ENCODE results near the gene C4orf50. TPM values are rescaled to one million over a fixed set of nuclear protein-coding genes. Genes with fewer than 3 reads are reported as not detected.

The C4orf50 gene
- total RNA-seq, 1 donor from 2014 or later, result 0.16 TPM

DNA sequence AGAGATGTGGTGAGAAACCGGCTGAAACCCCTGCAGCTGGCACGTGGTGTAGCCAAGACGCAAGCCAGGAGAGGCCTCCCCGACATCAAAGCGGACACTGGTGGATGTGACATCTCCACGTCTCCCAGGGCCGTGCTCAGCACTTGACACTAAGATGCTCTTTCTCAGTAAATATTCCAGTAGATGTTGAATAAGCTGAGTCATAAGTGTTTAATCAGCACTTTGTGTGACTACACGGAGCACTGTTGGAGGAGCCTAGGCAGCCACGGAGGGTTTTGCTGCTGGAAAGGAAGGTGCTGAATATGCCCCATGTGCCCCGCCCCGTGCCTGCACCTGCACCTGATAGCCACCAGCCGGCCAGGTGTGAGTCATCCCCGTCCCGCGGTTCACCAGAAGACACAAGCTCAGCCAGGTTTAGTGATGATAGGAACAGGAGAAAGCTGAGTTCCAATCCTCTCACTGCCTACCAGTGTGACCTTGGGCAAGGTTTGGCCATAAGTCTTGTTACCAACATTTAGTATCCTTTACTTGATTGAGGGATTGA lies 29.0 kb upstream of the C4orf50 start:
- Histone ChIP-seq H3K9me3 (ENCODE audit: insufficient read depth, low read depth, low read length) (no peaks in the 10 kb centered on the region), H3K4me2 (ENCODE audit: low read length) (no peak overlapping the region), H3K4me3 (ENCODE audit: insufficient read depth, low read depth, low read length) (no peak overlapping the region), H3K27ac (ENCODE audit: low read depth, low read length) (no peak overlapping the region), H3K79me2 (ENCODE audit: insufficient read depth, low read length) (no peaks in the 10 kb centered on the region), H3K4me1 (ENCODE audit: insufficient read depth, low read length) (no peaks in the 10 kb centered on the region), H2AFZ (ENCODE audit: low read depth, low read length) (no peak overlapping the region), H3K36me3 (ENCODE audit: insufficient read depth, low read length) (no peaks in the 10 kb centered on the region), H3K9ac (ENCODE audit: low read length) (no peak overlapping the region), H4K20me1 (ENCODE audit: insufficient read depth, low read length) (no peaks in the 10 kb centered on the region), H3K27me3 (ENCODE audit: insufficient read depth, low read length) (no peaks in the 10 kb centered on the region)
- no peak for DNase-seq (ENCODE audit: low read depth)
- Mint-ChIP-seq H3K9me3 (ENCODE audit: unreplicated experiment) (no peaks in the 10 kb centered on the region), H3K36me3 (ENCODE audit: low read depth, unreplicated experiment) (no peaks in the 10 kb centered on the region), H3K27ac (ENCODE audit: unreplicated experiment) (no peak overlapping the region), H3K4me1 (ENCODE audit: low read depth, unreplicated experiment) (no peaks in the 10 kb centered on the region), H3K4me3 (ENCODE audit: unreplicated experiment) (no peak overlapping the region), H3K27me3 (ENCODE audit: low read depth, unreplicated experiment) (peaks cover 33% of the 10 kb centered on the region)
- TF ChIP-seq EZH2 (IDR thresholded peaks at IDR 0.05; ENCODE audit: insufficient read depth, low read length) (no peak), CTCF (IDR thresholded peaks at IDR 0.05; ENCODE audit: insufficient read depth, low read depth, low read length) (no peak)
- no peak for FAIRE-seq

- Histone ChIP-seq H3K4me3 (ENCODE audit: insufficient read depth, low read depth, low read length) (no peak overlapping the region), H3K27ac (ENCODE audit: low read depth, low read length) (no peak overlapping the region), H3K79me2 (ENCODE audit: insufficient read depth, low read length) (no peaks in the 10 kb centered on the region), H2AFZ (ENCODE audit: low read depth, low read length) (no peak overlapping the region), H3K27me3 (ENCODE audit: insufficient read depth, low read length) (no peaks in the 10 kb centered on the region), H3K9me3 (ENCODE audit: insufficient read depth, low read depth, low read length) (no peaks in the 10 kb centered on the region), H3K4me1 (ENCODE audit: insufficient read depth, low read length) (no peaks in the 10 kb centered on the region), H3K36me3 (ENCODE audit: insufficient read depth, low read length) (no peaks in the 10 kb centered on the region), H3K4me2 (ENCODE audit: low read length) (no peak overlapping the region), H3K9ac (ENCODE audit: low read length) (no peak overlapping the region), H4K20me1 (ENCODE audit: insufficient read depth, low read length) (no peaks in the 10 kb centered on the region)
- peaks cover 39% of the 10 kb centered on the region for H3K27me3 Mint-ChIP-seq (ENCODE audit: low read depth, unreplicated experiment)
- TF ChIP-seq EZH2 (IDR thresholded peaks at IDR 0.05; ENCODE audit: insufficient read depth, low read length) (no peak), CTCF (IDR thresholded peaks at IDR 0.05; ENCODE audit: insufficient read depth, low read depth, low read length) (no peak)
- no peak for DNase-seq (ENCODE audit: low read depth)
- no peak overlapping the region for H3K4me3 Mint-ChIP-seq (ENCODE audit: unreplicated experiment)
- no peaks in the 10 kb centered on the region for H3K36me3 Mint-ChIP-seq (ENCODE audit: low read depth, unreplicated experiment)
- H3K4me1 Mint-ChIP-seq (ENCODE audit: low read depth, unreplicated experiment), result no peaks in the 10 kb centered on the region
- FAIRE-seq, result no peak
- H3K9me3 Mint-ChIP-seq (ENCODE audit: unreplicated experiment), result peaks cover 1% of the 10 kb centered on the region
- H3K27ac Mint-ChIP-seq (ENCODE audit: unreplicated experiment), result no peak overlapping the region
Measured at GRCh38 chr4:6046526-6047129, 28.4 kb upstream of the C4orf50 start.

GRCh38 chr4:6044805-6045204 lies 26.6 kb upstream of the C4orf50 start:
- H2AFZ ChIP-seq (ENCODE audit: low read depth, low read length), result no peak overlapping the region
- Mint-ChIP-seq H3K4me1 (ENCODE audit: low read depth, unreplicated experiment) (no peaks in the 10 kb centered on the region), H3K36me3 (ENCODE audit: low read depth, unreplicated experiment) (peaks cover 2% of the 10 kb centered on the region), H3K27ac (ENCODE audit: unreplicated experiment) (no peak overlapping the region), H3K27me3 (ENCODE audit: low read depth, unreplicated experiment) (peaks cover 56% of the 10 kb centered on the region), H3K4me3 (ENCODE audit: unreplicated experiment) (no peak overlapping the region), H3K9me3 (ENCODE audit: unreplicated experiment) (peaks cover 1% of the 10 kb centered on the region)
- no peak overlapping the region for H3K4me2 ChIP-seq (ENCODE audit: low read length)
- no peaks in the 10 kb centered on the region for H3K9me3 ChIP-seq (ENCODE audit: insufficient read depth, low read depth, low read length)
- H3K27ac ChIP-seq (ENCODE audit: low read depth, low read length), result no peak overlapping the region
- no peaks in the 10 kb centered on the region for H3K79me2 ChIP-seq (ENCODE audit: insufficient read depth, low read length)
- FAIRE-seq (no peak), DNase-seq (ENCODE audit: low read depth) (no peak)
- H3K9ac ChIP-seq (ENCODE audit: low read length), result no peak overlapping the region
- no peaks in the 10 kb centered on the region for H3K36me3 ChIP-seq (ENCODE audit: insufficient read depth, low read length)
- no peak for TF ChIP-seq CTCF (IDR thresholded peaks at IDR 0.05; ENCODE audit: insufficient read depth, low read depth, low read length)
- no peak for TF ChIP-seq EZH2 (IDR thresholded peaks at IDR 0.05; ENCODE audit: insufficient read depth, low read length)
- H4K20me1 ChIP-seq (ENCODE audit: insufficient read depth, low read length), result no peaks in the 10 kb centered on the region
- H3K27me3 ChIP-seq (ENCODE audit: insufficient read depth, low read length), result no peaks in the 10 kb centered on the region
- H3K4me3 ChIP-seq (ENCODE audit: insufficient read depth, low read depth, low read length), result no peak overlapping the region
- no peaks in the 10 kb centered on the region for H3K4me1 ChIP-seq (ENCODE audit: insufficient read depth, low read length)

All from astrocyte (in vitro differentiated cells and primary cell).